Measurements from ENCODE around the gene SULT2B1.
"Not testable (repeated sequence)": the region's sequence is repeated elsewhere in the genome, so short reads cannot be mapped to it uniquely, and the experiment has no call there.

SULT2B1 gene

DNA sequence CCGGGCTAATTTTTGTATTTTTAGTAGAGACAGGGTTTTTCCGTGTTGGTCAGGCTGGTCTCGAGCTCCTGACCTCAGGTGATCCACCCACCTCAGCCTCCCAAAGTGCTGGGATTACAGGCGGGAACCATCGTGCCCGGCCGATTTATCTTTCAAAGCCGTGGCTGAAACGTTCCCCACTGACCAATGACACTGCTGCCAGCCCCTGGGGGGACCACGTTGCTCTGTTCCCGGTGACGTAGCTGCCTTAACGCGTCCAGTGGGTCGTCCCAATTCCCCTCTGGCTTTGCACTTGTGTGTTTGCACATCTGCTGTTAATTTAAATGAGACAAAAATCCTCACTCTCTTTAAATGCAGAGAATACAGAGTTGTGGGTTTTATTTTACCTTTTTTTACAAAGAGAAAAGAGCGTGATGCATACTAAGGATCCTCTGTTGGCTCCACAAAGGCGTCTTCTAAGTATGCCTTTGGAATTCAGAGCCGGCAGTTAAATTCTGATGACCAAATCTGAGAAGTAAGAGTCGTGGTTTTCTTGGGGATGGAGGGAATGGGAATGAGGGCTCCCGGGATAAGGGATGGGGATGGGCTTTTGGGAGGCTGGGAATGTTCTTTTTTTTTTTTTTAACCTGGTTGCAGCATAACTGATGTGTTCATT lies 21.8 kb upstream of the SULT2B1 start:
- DNase-seq, result peak; percentile 49

DNA sequence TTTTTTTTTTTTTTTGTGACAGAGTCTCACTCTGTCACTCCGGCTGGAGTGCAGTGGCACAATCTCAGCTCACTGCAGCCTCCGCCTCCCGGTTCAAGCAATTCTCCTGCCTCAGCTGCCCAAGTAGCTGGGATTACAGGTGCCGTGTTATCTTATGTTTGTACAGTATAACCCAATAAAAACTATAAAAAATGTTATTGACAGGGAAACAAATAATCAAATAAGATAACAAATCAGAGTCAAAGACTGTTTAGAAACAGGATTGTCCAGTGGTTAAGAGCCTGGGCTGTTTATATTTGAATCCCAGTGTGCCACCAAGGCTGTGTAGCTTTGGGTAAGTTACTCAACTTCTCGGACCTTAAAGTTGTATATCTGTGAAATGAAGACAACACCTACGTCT lies 21.2 kb upstream of the SULT2B1 start:
- no peak for DNase-seq

DNA sequence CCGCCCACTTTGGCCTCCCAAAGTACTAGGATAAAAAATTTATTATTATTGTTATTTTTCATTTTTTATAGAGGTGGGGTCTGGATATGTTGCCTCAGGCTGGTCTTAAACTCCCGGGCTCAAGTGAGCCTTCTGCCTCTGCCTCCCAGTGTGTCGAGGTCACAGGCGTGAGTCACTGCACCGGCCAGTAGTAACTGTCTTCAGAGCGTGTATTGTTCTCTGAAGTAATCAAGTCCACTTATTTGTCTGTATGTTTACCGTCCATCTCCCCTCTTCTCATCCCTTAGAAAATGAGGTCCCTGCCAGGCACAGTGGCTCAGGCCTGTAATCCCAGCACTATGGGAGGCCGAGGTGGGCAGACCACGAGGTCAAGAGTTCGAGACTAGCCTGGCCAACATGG lies 18.2 kb upstream of the SULT2B1 start:
- no peak for DNase-seq

- no peak for DNase-seq
Measured at GRCh38 chr19:48537541-48537940, 14.4 kb upstream of the SULT2B1 start.

GRCh38 chr19:48538057-48538456 lies 13.9 kb upstream of the SULT2B1 start:
- DNase-seq, result not testable (repeated sequence)

DNA sequence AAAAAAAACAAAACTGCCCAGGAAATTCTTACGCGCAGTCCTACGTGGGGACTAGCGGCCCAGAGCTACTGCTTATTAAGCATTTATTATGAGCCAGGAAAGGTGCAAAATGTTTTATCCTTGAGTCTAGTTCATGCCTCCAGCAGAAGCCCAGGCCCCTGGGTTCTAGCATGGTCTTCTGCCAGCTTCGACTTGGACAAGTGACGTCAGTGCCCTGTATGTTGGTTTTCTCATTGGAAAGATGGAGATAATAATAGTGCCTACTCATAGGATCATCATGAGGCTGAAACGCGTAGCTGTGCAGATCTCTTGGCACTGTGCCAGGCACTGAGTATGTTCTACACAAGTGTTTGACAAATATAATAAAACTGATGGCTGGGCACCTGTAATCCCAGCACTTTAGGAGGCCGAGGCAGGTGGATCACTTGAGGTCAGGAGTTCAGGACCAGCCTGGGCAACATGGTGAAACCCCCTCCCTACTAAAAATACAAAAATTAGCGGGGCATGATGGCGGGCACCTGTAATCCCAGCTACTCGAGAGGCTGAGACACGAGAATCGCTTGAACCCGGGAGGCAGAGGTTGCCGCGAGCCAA lies 12.4 kb upstream of the SULT2B1 start:
- DNase-seq, result peak; percentile 96

- DNase-seq, result peak; percentile 67
Measured at GRCh38 chr19:48540110-48540509, 11.9 kb upstream of the SULT2B1 start.

- DNase-seq, result no peak
Measured at GRCh38 chr19:48541813-48542212, 10.2 kb upstream of the SULT2B1 start.

DNA sequence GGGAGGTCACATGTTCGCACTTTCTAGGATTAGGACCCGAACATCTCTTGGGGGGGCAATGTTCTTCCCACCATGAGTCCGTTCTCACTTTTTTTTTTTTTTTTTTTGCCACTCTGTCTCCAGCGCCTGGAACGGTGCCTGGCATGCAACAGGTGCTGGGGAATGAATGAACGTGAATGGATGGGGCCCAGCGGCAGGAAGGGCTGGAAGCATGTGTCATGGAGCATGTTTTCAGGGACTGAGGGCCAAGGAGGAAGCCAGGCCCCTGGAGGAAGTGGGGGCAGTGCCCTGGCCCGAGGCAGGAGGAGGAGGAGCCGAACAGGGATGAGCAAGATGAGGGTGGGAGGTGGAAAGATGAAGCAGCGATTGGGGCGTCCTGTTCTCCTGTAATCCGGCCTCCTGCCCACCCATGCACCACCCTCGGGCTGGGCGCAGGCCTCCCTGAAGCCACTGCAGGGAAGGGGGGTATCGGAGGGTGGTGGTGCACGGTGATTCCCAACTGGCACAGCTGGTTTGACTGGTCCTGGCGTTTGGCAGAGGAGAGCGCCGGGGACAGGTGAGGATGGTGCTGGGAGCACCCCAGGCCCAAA lies 8.8 kb upstream of the SULT2B1 start:
- DNase-seq, result peak; percentile 37

DNA sequence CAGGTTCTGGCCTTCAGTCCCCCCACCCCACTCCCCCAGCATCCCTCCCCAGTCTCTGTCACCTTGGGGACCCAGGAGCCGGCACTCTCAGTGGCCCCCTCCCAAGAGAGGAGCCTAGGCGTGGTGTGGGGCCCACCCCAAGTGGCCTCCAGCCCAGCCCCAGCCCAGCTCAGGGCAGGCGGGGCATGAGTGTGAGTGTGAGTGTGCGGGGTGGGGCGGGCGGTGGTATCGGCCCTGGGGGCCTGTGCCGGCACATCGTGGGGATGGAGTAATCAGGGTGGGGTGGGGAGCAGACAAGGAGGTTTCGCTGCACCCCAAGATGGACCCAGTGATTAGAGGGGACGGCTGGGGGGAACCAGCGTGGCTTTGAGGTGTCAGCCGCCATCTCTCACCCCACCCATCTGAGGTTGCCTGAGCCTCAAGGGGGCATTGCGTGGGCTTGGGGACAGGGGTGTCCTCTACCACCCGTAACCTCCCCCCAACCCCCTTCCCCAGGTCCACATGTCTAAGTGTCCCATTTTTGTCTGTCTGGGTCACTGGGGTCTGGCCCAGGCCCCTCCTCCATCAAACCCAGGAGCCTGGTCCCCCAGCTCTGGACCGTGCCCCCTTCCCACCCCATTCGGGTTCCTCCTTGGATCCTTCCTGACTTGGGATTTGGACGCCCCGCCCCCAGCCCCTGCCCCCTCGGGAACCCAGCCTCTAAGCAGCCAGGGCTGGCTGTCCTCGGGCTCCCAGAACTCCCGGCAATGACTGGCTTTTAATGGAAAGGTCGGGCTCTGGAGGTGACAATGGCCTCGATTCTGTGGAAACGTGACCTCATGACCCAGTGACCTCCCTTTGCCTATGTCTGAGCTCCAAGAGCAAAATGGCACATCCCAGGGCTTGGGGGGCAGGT lies 6.9 kb upstream of the SULT2B1 start:
- DNase-seq, result no peak

GRCh38 chr19:48547722-48548121 lies 4.2 kb upstream of the SULT2B1 start:
- no peak for DNase-seq

GRCh38 chr19:48548253-48548911 lies 3.6 kb upstream of the SULT2B1 start:
- DNase-seq, result no peak

DNA sequence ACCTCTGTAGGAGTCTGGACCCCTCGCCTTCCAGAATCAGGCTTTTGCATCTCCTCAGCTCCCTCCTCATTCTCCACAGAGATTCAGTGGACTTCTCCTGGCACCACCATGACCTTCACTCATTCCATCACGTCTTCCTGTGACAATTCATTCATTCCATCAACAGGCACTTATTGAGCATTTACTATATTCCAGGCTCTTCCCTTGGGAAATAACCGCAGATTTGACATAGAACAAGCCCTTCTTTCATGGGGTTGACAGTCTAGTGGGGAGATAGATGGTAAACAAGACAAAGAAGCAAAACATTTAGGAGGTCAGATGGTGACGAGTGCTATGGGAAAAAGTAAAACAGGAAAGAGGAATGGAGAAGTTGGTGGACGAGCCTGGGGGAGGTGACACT lies 2.6 kb upstream of the SULT2B1 start:
- DNase-seq, result no peak

- DNase-seq, result peak; percentile 57
Measured at GRCh38 chr19:48552406-48553322, 692 bp downstream of the SULT2B1 start.

DNA sequence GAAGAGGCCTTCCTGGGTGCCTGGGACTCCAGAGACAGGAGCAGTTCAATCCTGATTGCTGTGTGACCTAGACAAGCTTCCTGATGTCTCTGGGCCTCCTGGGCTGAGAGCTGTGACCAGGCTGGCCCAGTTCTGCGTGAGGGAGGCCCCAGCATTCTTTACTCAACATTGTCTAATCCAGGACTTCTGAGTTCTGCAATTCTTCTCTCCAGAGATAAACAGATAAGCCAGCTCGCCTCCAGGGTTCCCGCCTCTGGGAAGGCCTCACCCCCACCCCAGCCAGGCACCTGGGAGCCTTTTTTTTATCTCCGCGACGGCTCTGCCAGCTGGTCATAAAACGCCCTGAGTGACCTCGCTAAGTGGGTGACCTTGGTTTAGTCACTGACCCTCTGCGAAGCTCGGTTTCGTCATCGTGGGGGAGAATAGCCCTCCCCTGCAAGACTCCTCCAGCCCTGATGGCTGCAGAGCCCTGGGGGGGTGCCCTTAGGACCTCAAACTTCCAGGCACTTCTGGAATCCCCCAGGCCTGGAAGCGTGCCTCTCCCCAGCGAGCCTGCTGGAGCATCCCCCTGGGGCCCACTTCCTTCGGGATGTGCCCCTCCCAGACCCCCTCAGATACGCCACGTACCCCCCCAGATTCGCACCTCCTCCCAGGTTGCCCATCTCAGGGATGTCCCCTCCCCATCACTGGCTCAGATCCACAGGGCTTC lies 1.9 kb downstream of the SULT2B1 start:
- DNase-seq, result peak; percentile 73

DNA sequence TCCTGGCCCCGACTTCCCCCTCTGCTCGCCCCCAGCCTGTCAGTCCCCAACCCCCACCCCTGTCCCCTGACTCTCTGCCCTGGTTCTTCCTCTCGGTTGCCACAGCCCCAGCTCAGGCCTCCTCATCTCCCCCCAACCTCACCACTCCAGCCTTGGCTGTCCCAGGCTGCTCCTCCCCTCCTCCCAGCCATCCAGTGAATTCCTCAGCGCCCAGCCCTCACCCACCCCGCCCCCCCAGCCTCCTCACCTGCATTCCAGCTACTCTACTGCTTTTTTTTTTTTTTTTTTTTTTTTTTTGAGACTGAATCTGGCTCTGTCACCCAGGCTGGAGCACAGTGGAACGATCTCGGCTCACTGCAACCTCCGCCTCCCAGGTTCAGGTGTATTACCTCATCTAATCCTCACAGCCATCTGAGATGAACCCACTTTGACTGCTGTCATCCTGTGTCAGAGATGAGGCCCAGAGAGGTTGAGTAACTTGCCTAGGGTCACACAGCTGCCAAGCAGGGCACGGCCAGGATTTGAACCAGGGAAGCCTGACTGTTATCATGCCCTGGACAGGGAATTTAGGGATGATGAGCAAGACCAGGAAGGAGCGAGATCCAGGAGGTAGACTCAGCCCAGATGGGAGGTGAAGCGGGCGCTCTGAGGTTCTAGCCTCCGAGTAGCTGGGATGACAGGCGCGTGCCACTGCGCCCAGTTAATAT lies 2.6 kb downstream of the SULT2B1 start:
- peak; percentile 38 for DNase-seq

DNA sequence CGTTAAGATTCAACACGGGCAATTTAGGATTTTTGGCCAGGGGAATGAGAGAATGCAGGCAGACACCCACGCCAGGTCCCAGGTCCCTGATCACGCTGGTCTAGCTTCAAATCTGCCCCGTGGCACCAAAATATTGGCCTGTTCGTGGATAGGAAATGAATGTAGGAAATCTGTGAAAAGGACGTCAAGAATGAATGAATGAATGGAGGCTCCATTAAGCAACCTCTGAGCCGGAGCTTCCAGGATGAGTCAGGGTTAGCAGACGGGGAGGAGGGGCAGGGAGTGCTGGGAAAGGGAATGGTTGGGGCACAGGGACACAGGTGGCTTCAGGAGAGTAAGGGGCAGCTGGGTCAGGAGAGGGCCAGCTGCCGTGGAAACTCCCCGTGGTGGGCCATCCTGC lies 4.2 kb downstream of the SULT2B1 start:
- DNase-seq, result peak; percentile 69

GRCh38 chr19:48556825-48557224 lies 4.9 kb downstream of the SULT2B1 start:
- DNase-seq, result no peak

GRCh38 chr19:48558018-48558684 lies 6.2 kb downstream of the SULT2B1 start:
- DNase-seq, result no peak

DNA sequence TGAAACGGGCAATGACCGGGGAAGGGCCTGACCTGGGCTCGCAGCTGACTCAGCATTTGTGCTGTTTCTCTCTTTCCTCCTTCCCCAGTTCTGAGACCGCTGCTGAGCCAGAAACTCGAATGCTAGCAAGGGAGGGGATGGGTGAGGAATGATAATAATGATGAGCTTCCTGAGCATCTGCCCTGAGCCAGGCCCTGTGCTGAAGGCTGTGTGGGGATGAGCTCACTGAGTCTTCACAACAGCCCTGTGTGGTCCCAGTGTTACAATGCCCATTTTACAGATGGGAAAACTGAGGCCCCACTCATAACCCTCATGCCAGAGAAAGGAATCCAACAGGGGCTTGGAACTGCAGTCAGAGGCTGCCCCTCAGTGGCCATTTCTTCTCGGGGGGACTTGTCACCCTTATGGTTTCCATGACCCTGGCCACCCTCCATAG lies 8.1 kb downstream of the SULT2B1 start:
- DNase-seq, result peak; percentile 41

All from NCI-H69 (cell line).